ENCODE measurements around the gene KIF21A. TPM values are rescaled to one million over a fixed set of nuclear protein-coding genes. Genes with fewer than 3 reads are reported as not detected.
"Not testable (repeated sequence)": the region's sequence is repeated elsewhere in the genome, so short reads cannot be mapped to it uniquely, and the experiment has no call there.

The KIF21A gene
- total and polyA plus RNA-seq, 2 experiments from 2014 or later: 19.4 to 41.3 TPM

DNA sequence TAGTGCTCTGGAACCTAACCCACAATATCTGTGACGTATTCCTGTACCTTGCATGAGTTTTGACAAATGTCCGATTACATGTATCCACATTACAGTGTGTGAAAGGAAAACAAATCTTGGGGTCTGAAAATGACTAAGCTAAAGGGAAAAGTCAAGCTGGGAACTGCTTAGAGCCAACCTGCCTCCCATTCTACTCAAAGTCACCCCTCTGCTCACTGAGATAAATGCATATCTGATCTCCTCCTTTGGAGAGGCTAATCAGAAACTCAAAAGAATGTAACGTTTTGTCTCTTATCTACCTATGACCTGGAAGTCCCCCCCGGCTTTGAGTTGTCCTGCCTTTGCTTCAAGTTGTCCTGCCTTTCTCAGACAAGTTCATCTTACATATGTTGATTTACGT, 34.0 kb upstream of the KIF21A start:
- Histone ChIP-seq H3K27me3 (no peaks in the 10 kb centered on the region), H3K36me3 (no peaks in the 10 kb centered on the region), H3K4me1 (ENCODE audit: low read depth) (no peaks in the 10 kb centered on the region), H3K4me3 (no peak overlapping the region), H3K27ac (no peak overlapping the region), H3K9me3 (ENCODE audit: low read depth) (no peaks in the 10 kb centered on the region)
- no peak for TF ChIP-seq CTCF (IDR thresholded peaks at IDR 0.05; ENCODE audit: low read depth, low read length)
- DNase-seq (ENCODE audit: low read depth in 1 of 2, low spot score in 1 of 2): no peak

DNA sequence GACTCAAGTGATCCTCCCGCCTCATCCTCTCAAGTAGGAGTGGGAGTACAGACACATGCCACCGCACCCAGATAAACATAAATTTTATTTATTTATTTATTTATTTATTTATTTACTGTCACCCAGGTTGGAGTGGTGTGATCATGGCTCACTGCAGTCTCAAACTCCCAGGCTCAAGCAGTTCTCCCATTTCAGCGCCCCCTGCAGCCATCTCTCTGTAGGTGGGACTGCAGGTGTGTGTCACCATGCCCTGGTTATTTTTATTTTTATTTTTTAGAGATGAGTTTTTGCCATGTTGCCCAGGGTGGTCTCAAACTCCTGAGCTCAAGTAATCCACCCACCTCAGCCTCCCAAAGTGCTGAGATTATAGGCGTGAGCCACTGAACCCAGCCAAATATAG, 33.2 kb upstream of the KIF21A start:
- no peak for TF ChIP-seq CTCF (IDR thresholded peaks at IDR 0.05; ENCODE audit: low read depth, low read length)

GRCh38 chr12:39475136-39475535, 32.2 kb upstream of the KIF21A start:
- H3K27ac ChIP-seq; H3K4me1 ChIP-seq (ENCODE audit: low read depth): not testable (repeated sequence)

More for the DNA sequence above, 33.2 kb upstream of the KIF21A start:
- H3K4me3 ChIP-seq: no peak overlapping the region
- no peak for DNase-seq (ENCODE audit: low read depth in 1 of 2, low spot score in 1 of 2)
- no peaks in the 10 kb centered on the region for H3K27me3 ChIP-seq
- H3K4me1 ChIP-seq (ENCODE audit: low read depth): no peaks in the 10 kb centered on the region
- no peak overlapping the region for H3K27ac ChIP-seq
- H3K36me3 ChIP-seq: no peaks in the 10 kb centered on the region
- no peaks in the 10 kb centered on the region for H3K9me3 ChIP-seq (ENCODE audit: low read depth)

DNA sequence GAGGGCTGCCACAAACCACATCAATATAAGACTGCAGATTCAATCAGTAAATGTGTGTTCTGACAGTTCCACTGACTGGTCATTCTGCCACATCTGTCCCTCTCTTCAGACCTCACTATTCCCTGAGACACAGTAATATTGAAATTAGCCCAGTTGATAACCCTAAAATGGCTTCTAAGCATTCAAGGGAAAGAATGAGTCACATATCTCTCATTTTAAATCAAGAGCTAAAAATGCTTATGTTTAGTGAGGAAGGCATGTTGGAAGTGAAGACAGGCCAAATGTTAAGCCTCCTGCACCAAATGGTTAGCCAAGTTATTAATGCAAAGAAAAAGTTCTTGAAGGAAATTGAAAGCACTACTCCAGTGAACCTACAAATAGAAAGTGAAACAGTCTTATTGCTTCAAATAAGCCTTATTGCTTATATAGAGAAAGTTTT, 24.5 kb upstream of the KIF21A start:
- DNase-seq (ENCODE audit: low read depth in 1 of 2, low spot score in 1 of 2): peak in 1 of 2 donors; percentile 41
- Histone ChIP-seq H3K4me1 (ENCODE audit: low read depth) (no peaks in the 10 kb centered on the region), H3K9me3 (ENCODE audit: low read depth) (no peaks in the 10 kb centered on the region), H3K4me3 (no peak overlapping the region), H3K36me3 (no peaks in the 10 kb centered on the region), H3K27me3 (no peaks in the 10 kb centered on the region), H3K27ac (no peak overlapping the region)
- no peak for TF ChIP-seq CTCF (IDR thresholded peaks at IDR 0.05; ENCODE audit: low read depth, low read length)

More at GRCh38 chr12:39475136-39475535, 32.2 kb upstream of the KIF21A start:
- H3K36me3 ChIP-seq; H3K27me3 ChIP-seq; H3K9me3 ChIP-seq (ENCODE audit: low read depth); DNase-seq (ENCODE audit: low read depth in 1 of 2, low spot score in 1 of 2); H3K4me3 ChIP-seq: not testable (repeated sequence)

GRCh38 chr12:39464976-39465695, 22.2 kb upstream of the KIF21A start:
- no peak for TF ChIP-seq CTCF (IDR thresholded peaks at IDR 0.05; ENCODE audit: low read depth, low read length)
- H3K27ac ChIP-seq: no peak overlapping the region
- H3K36me3 ChIP-seq: no peaks in the 10 kb centered on the region
- no peak for DNase-seq (ENCODE audit: low read depth in 1 of 2, low spot score in 1 of 2)
- no peaks in the 10 kb centered on the region for H3K9me3 ChIP-seq (ENCODE audit: low read depth)
- H3K27me3 ChIP-seq: no peaks in the 10 kb centered on the region
- no peak overlapping the region for H3K4me3 ChIP-seq
- no peaks in the 10 kb centered on the region for H3K4me1 ChIP-seq (ENCODE audit: low read depth)

DNA sequence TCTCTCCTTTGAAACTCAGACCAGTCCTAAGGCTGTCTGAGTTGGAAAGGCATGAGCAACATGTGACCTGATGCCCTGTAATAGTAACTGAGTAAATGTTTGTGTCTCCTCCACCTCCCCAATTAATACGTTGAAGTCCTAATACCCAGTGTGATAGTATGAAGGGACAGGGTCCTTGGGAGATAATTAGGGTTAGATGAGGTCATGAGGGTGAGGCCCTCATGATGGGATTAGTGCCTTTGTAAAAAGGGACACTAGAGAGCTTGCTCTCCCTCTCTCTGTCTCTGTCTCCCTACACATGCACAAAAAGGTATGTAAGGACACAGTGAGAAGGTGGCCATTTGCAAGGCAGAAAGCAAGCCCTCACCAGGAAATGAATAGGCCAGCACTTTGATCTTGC, 18.1 kb upstream of the KIF21A start:
- Histone ChIP-seq H3K36me3 (no peaks in the 10 kb centered on the region), H3K27ac (no peak overlapping the region), H3K4me1 (ENCODE audit: low read depth) (no peaks in the 10 kb centered on the region), H3K9me3 (ENCODE audit: low read depth) (no peaks in the 10 kb centered on the region), H3K4me3 (no peak overlapping the region), H3K27me3 (no peaks in the 10 kb centered on the region)
- no peak for DNase-seq (ENCODE audit: low read depth in 1 of 2, low spot score in 1 of 2)
- no peak for TF ChIP-seq CTCF (IDR thresholded peaks at IDR 0.05; ENCODE audit: low read depth, low read length)
